ENCODE measurements around the gene RAB7A. TPM values are rescaled to one million over a fixed set of nuclear protein-coding genes. Genes with fewer than 3 reads are reported as not detected.
A peak's percentile ranks its signal among the peaks of the same experiment; 100 is the strongest.

Gene RAB7A
- total RNA-seq, 6 donors from 2014 or later: 72.3 to 287 (median 139) TPM

DNA sequence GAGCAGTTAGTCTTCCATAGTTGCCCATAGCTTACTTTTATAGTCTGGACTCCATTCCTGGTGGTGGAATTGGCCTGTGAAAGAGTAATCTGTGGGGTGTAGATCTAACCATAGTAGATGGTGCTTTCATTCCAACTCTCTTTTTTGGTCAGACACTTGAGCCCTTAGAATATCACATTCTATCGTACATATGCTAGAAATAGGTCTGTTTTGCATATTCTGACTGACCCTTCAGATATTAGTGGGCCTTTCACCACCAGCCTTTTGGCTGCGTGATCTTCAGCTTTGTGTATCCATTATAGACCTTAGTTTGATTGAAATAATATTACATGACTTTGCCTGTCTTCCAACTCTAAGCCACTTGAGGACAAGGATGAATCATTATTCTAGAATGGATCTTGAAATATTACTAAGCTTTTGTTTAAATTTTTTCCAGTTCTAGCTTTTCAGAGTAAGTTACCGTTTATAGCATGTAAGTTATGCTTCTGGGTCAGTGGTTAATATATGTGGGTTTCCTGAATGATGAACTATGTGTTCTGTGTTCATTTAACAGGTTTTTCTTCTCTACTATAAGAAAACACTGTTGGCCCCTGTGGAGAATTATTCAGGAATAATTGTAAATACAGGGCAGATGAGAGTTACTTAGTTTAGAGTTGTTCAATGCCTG, 8.7 kb downstream of the RAB7A start:
- H3K4me1 ChIP-seq: peaks cover 57 to 78% (median 62%) of the 10 kb centered on the region in 4 donors
- H3K9me3 ChIP-seq: no peaks in the 10 kb centered on the region
- no peak for DNase-seq
- no peak for TF ChIP-seq POLR2A (IDR thresholded peaks at IDR 0.05)
- TF ChIP-seq, protein P1, sequence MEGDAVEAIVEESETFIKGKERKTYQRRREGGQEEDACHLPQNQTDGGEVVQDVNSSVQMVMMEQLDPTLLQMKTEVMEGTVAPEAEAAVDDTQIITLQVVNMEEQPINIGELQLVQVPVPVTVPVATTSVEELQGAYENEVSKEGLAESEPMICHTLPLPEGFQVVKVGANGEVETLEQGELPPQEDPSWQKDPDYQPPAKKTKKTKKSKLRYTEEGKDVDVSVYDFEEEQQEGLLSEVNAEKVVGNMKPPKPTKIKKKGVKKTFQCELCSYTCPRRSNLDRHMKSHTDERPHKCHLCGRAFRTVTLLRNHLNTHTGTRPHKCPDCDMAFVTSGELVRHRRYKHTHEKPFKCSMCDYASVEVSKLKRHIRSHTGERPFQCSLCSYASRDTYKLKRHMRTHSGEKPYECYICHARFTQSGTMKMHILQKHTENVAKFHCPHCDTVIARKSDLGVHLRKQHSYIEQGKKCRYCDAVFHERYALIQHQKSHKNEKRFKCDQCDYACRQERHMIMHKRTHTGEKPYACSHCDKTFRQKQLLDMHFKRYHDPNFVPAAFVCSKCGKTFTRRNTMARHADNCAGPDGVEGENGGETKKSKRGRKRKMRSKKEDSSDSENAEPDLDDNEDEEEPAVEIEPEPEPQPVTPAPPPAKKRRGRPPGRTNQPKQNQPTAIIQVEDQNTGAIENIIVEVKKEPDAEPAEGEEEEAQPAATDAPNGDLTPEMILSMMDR (IDR thresholded peaks at IDR 0.05): no peak
- TF ChIP-seq EP300 (IDR thresholded peaks at IDR 0.05): no peak
- TF ChIP-seq POLR2AphosphoS5 (IDR thresholded peaks at IDR 0.05): no peak
- ATAC-seq (ENCODE audit: low FRiP score in 2 of 2): no peak
- no peaks in the 10 kb centered on the region for H3K27me3 ChIP-seq
- no peak overlapping the region for H3K27ac ChIP-seq
- 78 to 80% methylated on average over 3 of the region's 3 CpGs for WGBS, 2 donors
- no peak overlapping the region for H3K4me3 ChIP-seq
- H3K36me3 ChIP-seq: no peaks in the 10 kb centered on the region

DNA sequence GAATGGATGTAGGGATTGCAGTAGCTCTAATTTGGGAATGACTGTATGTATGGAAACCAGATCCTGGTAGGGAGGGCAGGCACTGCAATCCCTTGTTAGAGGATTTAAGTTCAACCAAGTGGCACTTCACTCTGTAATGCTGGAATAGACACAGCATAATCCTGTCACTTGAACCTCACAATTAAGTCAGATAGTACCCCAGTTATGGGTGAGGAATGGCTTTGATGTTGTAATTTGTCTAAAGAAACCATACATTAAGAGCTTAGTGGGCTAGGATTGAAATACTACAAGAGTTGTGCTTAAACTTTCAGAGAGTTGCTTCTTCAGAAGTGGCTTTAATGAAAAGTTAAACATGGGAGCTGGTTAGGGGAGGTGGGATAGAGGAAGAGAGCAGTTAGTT, 9.3 kb downstream of the RAB7A start:
- no peaks in the 10 kb centered on the region for H3K9me3 ChIP-seq
- TF ChIP-seq POLR2A (IDR thresholded peaks at IDR 0.05) (no peak), POLR2AphosphoS5 (IDR thresholded peaks at IDR 0.05) (no peak)
- no peaks in the 10 kb centered on the region for H3K27me3 ChIP-seq
- no peak overlapping the region for H3K27ac ChIP-seq
- DNase-seq (no peak), ATAC-seq (ENCODE audit: low FRiP score in 2 of 2) (no peak)
- H3K36me3 ChIP-seq: no peaks in the 10 kb centered on the region
- H3K4me3 ChIP-seq: no peak overlapping the region
- H3K4me1 ChIP-seq: peaks cover 50 to 72% (median 56%) of the 10 kb centered on the region in 4 donors

DNA sequence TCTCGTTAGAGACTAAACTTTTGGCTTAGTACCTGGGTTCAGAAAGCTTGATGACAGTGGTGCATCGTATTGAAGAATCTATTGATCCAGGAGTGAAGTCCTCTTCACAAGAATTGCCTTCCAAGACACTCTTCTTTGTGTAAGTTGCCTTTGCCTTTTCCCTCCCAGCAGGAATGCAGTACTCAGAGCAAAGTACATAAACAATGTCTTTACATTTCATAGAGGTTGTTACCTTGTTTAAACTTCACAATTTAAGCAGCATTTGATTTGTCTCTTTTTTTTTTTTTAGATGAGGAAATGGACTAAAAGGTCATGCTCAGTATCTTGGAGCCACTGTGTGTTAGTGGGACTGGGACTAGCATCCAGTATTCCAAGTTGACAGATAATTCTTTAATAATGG, 9.9 kb downstream of the RAB7A start:
- WGBS, 2 donors: 52 to 55% methylated on average over 2 of the region's 2 CpGs
- Histone ChIP-seq H3K27ac (no peak overlapping the region), H3K4me3 (no peak overlapping the region), H3K36me3 (no peaks in the 10 kb centered on the region), H3K4me1 (peaks cover 45 to 66% (median 51%) of the 10 kb centered on the region in 4 donors), H3K9me3 (no peaks in the 10 kb centered on the region), H3K27me3 (no peaks in the 10 kb centered on the region)
- ATAC-seq (ENCODE audit: low FRiP score in 2 of 2): no peak
- TF ChIP-seq POLR2AphosphoS5 (IDR thresholded peaks at IDR 0.05) (no peak), POLR2A (IDR thresholded peaks at IDR 0.05) (no peak), EP300 (IDR thresholded peaks at IDR 0.05) (no peak)
- TF ChIP-seq, protein P1 (IDR thresholded peaks at IDR 0.05): no peak
- DNase-seq: no peak

DNA sequence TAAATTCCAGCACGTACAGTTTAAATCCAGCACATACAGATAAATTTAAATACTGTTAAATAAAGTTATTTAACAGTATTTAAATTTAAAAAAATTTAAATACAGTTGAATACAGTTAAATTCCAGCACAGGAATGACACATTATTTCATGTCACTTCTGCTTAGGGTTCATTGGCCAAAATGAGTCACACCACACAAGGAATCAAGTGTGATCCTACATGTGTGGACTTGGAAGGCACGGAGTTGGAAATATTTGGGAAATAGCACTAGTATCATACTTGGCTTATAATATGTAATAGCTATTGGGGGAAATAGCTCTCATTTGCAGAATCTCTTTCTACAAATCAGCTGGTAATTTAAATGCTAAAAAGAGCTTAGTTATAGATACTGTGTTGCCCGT, 10.6 kb downstream of the RAB7A start:
- TF ChIP-seq POLR2A (IDR thresholded peaks at IDR 0.05) (no peak), EP300 (IDR thresholded peaks at IDR 0.05) (no peak), POLR2AphosphoS5 (IDR thresholded peaks at IDR 0.05) (no peak)
- TF ChIP-seq, protein P1 (IDR thresholded peaks at IDR 0.05): no peak
- no peak overlapping the region for H3K27ac ChIP-seq
- DNase-seq (no peak), ATAC-seq (ENCODE audit: low FRiP score in 2 of 2) (peak in 1 of 2 donors; percentile 44)
- H3K9me3 ChIP-seq: no peaks in the 10 kb centered on the region
- H3K4me1 ChIP-seq: peaks cover 39 to 59% (median 44%) of the 10 kb centered on the region in 4 donors
- H3K36me3 ChIP-seq: peaks cover 0 to 1% (median 0%) of the 10 kb centered on the region in 4 donors
- no peak overlapping the region for H3K4me3 ChIP-seq
- 85 to 87% methylated on average over 3 of the region's 3 CpGs for WGBS, 2 donors
- no peaks in the 10 kb centered on the region for H3K27me3 ChIP-seq

DNA sequence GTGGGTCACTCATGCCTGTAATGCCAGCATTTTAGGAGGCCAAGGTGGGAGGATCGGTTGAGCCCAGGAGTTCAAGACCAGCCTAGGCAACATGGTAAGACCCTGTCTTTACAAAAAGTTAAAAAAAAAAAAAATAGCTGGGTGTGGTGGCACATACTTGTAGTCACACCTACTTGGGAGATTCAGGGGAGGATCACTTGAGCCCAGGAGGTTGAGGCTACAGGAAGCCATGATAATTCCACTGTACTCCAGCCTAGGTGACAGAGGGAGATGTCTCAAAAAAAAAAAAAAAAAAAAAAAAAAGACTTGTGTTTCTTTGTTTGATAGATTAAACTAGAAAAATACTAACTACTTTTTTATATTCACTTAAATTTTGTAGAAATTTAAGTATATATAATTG, 14.6 kb downstream of the RAB7A start:
- Histone ChIP-seq H3K4me3 (no peak overlapping the region), H3K4me1 (peaks cover 6 to 27% (median 17%) of the 10 kb centered on the region in 4 donors), H3K36me3 (peaks cover 0 to 28% (median 12%) of the 10 kb centered on the region in 4 donors), H3K27ac (no peak overlapping the region), H3K9me3 (no peaks in the 10 kb centered on the region), H3K27me3 (no peaks in the 10 kb centered on the region)
- no peak for DNase-seq
- no peak for TF ChIP-seq EP300 (IDR thresholded peaks at IDR 0.05)
- TF ChIP-seq POLR2AphosphoS5 (IDR thresholded peaks at IDR 0.05): no peak
- TF ChIP-seq, protein P1 (IDR thresholded peaks at IDR 0.05): no peak
- ATAC-seq (ENCODE audit: low FRiP score in 2 of 2): no peak
- WGBS, 2 donors: 94 to 95% methylated on average over 1 of the region's 1 CpG
